HepG2 (cell line): Measurements from ENCODE around the gene FBXW2. TPM values are rescaled to one million over a fixed set of nuclear protein-coding genes. Genes with fewer than 3 reads are reported as not detected.
A peak's percentile ranks its signal among the peaks of the same experiment; 100 is the strongest.

Experiments used
- HMGXB4 ChIP-seq, 2 experiments: sonication (generic) in 1 of 2; formaldehyde crosslinking in 1 of 2; IDR thresholded peaks; 2 replicates each; pipeline versions ENCODE4 v1.4.0 to v1.6.1; 2018 to 2020; ENCODE audit warnings: missing genetic modification reagents in 2 of 2, borderline replicate concordance in 1 of 2, low read depth in 1 of 2, mild to moderate bottlenecking in 1 of 2, missing biosample characterization in 1 of 2
- HNRNPH1 ChIP-seq: fragments of 200-400 bp; formaldehyde crosslinking; optimal IDR thresholded peaks from 2 replicates; pipeline ENCODE3; 2017; ENCODE audit warnings: mild to moderate bottlenecking, low read depth, low read length
- HOXA9 ChIP-seq: sonication (generic); formaldehyde crosslinking; IDR thresholded peaks from 2 replicates; pipeline ENCODE4 v1.8.1; 2022; ENCODE audit warnings: missing genetic modification reagents, mild to moderate bottlenecking, moderate library complexity, borderline replicate concordance
- MEIS1 ChIP-seq: sonication (generic); formaldehyde crosslinking; IDR thresholded peaks from 2 replicates; pipeline ENCODE4 v1.9.0; 2021; ENCODE audit warnings: mild to moderate bottlenecking, missing genetic modification reagents, moderate library complexity, borderline replicate concordance
- MLXIP ChIP-seq: sonication (generic); formaldehyde crosslinking; IDR thresholded peaks from 2 replicates; pipeline ENCODE4 v1.9.0; 2021; ENCODE audit warnings: missing genetic modification reagents, borderline replicate concordance
- NCOA1 ChIP-seq: sonication (generic); formaldehyde crosslinking; IDR thresholded peaks from 2 replicates; pipeline ENCODE4 v1.9.0; 2021; ENCODE audit warnings: missing genetic modification reagents
- NFATC3 ChIP-seq: sonication (generic); formaldehyde crosslinking; IDR thresholded peaks from 2 replicates; pipeline ENCODE4 v1.5.1; 2020; ENCODE audit warnings: mild to moderate bottlenecking, missing genetic modification reagents
- SCMH1 ChIP-seq: sonication (generic); formaldehyde crosslinking; IDR thresholded peaks from 2 replicates; pipeline ENCODE4 v1.9.0; 2021; ENCODE audit warnings: missing genetic modification reagents, mild to moderate bottlenecking, borderline replicate concordance
- SP1 ChIP-seq, 2 experiments: fragments of 450-650 bp in 1 of 2; sonication (generic) in 1 of 2; formaldehyde crosslinking in 1 of 2; IDR thresholded peaks; 2 replicates each; pipeline versions ENCODE4 v1.4.0 to v1.6.1; 2016 to 2020; ENCODE audit warnings: missing genetic modification reagents in 1 of 2
- TCF7 ChIP-seq: sonication (generic); IDR thresholded peaks from 2 replicates; pipeline ENCODE4 v1.6.1; 2016; ENCODE audit warnings: antibody characterized with exemption, low read depth
- TFDP1 ChIP-seq: IDR thresholded peaks from 2 replicates; pipeline ENCODE4 v1.6.1; 2016; ENCODE audit warnings: missing compliant biosample characterization, missing genetic modification reagents, borderline replicate concordance
- ZHX1 ChIP-seq: sonication (generic); formaldehyde crosslinking; IDR thresholded peaks from 2 replicates; pipeline ENCODE4 v1.8.1; 2022; ENCODE audit warnings: low read depth, mild to moderate bottlenecking, missing genetic modification reagents
- ZNF672 ChIP-seq: sonication (generic); formaldehyde crosslinking; IDR thresholded peaks from 2 replicates; pipeline ENCODE4 v1.8.1; 2022; ENCODE audit warnings: missing genetic modification reagents
- ZNF766 ChIP-seq: sonication (generic); formaldehyde crosslinking; IDR thresholded peaks from 2 replicates; pipeline ENCODE4 v1.5.0; 2020; ENCODE audit warnings: missing genetic modification reagents, borderline replicate concordance
- ZNF770 ChIP-seq: sonication (generic); formaldehyde crosslinking; IDR thresholded peaks from 2 replicates; pipeline ENCODE4 v1.5.0; 2020; ENCODE audit warnings: mild to moderate bottlenecking, missing genetic modification reagents
- ZNF839 ChIP-seq: sonication (generic); formaldehyde crosslinking; IDR thresholded peaks from 2 replicates; pipeline ENCODE4 v1.4.0; 2020; ENCODE audit warnings: missing genetic modification reagents, mild to moderate bottlenecking, borderline replicate concordance
- polyA plus RNA-seq, 8 experiments: library from polyadenylated mRNA; depleted of rRNA in 3 of 8; stranded (reverse) in 7 of 8; unstranded in 1 of 8; fragments of >200 nt; fragmentation: Illumina TruSeq in 4 of 8; extraction: Trizol in 4 of 8; gene quantifications; 2 replicates each; pipeline versions ENCODE4 v1.2.1 to v1.2.3, GENCODE V29; 2011 to 2016; ENCODE audit warnings: low read depth in 4 of 8, missing spikeins in 1 of 8, mixed read lengths in 1 of 8; ENCODE audit not compliant: insufficient read depth in 1 of 8
- total RNA-seq, 5 experiments: library from RNA; depleted of rRNA; stranded (reverse); fragments of >200 nt; fragmentation: Illumina TruSeq; extraction: Trizol; gene quantifications; 2 replicates each; pipeline ENCODE4 v1.2.3, GENCODE V29; 2016; ENCODE audit warnings: low read depth in 1 of 5

Gene FBXW2
- total and polyA plus RNA-seq, 2 of the 13 experiments (the other 11 are each of a cell fraction or from before 2014, with no cell fraction given): 35.4 to 43.1 TPM

GRCh38 chr9:120792898-120793765, at the start of gene FBXW2 (continued):
- TF ChIP-seq ZNF770 (CRISPR knock-in tag) (peak; percentile 93), SP1 (IDR thresholded peaks at IDR 0.05) (no peak), SP1 (CRISPR knock-in tag; IDR thresholded peaks at IDR 0.05) (peak; percentile 80), ZHX1 (CRISPR knock-in tag) (peak; percentile 84), HNRNPH1 (peak; percentile 92), NFATC3 (no peak), HMGXB4 (CRISPR knock-in tag; IDR thresholded peaks at IDR 0.05; ENCODE audit: borderline replicate concordance in 1 of 2, low read depth in 1 of 2) (peak; percentile 79 to 94; a peak in 3 of 4 replicates), NCOA1 (CRISPR knock-in tag) (no peak), ZNF766 (CRISPR knock-in tag) (no peak; the same call in 1 of the 2 replicates), HOXA9 (CRISPR knock-in tag) (no peak), TFDP1 (peak; percentile 86), MLXIP (CRISPR knock-in tag) (no peak), ZNF839 (CRISPR knock-in tag) (0 out of 2 replicates have a peak, but pooled peaks have one; percentile 61), TCF7 (no peak), MEIS1 (CRISPR knock-in tag) (no peak; the same call in 1 of the 2 replicates), ZNF672 (no peak), SCMH1 (CRISPR knock-in tag) (no peak)
